VCaP (cell line): ENCODE results near the gene BGN.

ENCODE experiments used
- H3K27ac ChIP-seq: fragments of 450-650 bp; 2 replicates; pipeline ENCODE4 v1.5.1; 2017
- CTCF ChIP-seq: fragments of 450-650 bp; conservative IDR thresholded peaks from 2 replicates; pipeline ENCODE4 v1.5.1; 2017; ENCODE audit warnings: mild to moderate bottlenecking, moderate library complexity

BGN gene

GRCh38 chrX:153494541-153495361 lies at the start of gene BGN:
Gene BGN (plus strand): TSS chrX:153494980. CDS start chrX:153504632, 9,652 bp downstream.
- peak; percentile 47 for TF ChIP-seq CTCF
- H3K27ac ChIP-seq, result no peak within 1 kb of the TSS

GRCh38 chrX:153445106-153445855 lies 49.5 kb upstream of the BGN start:
- no peak for TF ChIP-seq CTCF
- no peak overlapping the region for H3K27ac ChIP-seq

- TF ChIP-seq CTCF, result no peak
- no peak within 1 kb of the TSS for H3K27ac ChIP-seq
Observed at GRCh38 chrX:153445856-153446635, 48.7 kb upstream of the BGN start, which contains the start of gene TREX2. Gene TREX2 (minus strand): TSS chrX:153446056. CDS start chrX:153445430, 626 bp downstream.

GRCh38 chrX:153446636-153446936 lies 48.2 kb upstream of the BGN start:
- TF ChIP-seq CTCF, result no peak

GRCh38 chrX:153446950-153447580 lies 47.7 kb upstream of the BGN start:
- TF ChIP-seq CTCF, result no peak
- H3K27ac ChIP-seq, result no peak overlapping the region

More at GRCh38 chrX:153446636-153446936, 48.2 kb upstream of the BGN start:
- no peak overlapping the region for H3K27ac ChIP-seq

- TF ChIP-seq CTCF, result no peak
- H3K27ac ChIP-seq, result no peak overlapping the region
Observed at GRCh38 chrX:153447581-153447960, 47.2 kb upstream of the BGN start.
